B cell (primary cell): ENCODE data around the gene CCDC194. TPM values are rescaled to one million over a fixed set of nuclear protein-coding genes. Genes with fewer than 3 reads are reported as not detected.

Experiments
- ATAC-seq: fragments of 200-7000 bp; cut with Tn5 transposase; one replicate; pipeline ENCODE4 v1.10.0; 2021; ENCODE audit warnings: low read depth, mild to moderate bottlenecking, moderate number of reproducible peaks, moderate library complexity
- CTCF ChIA-PET: fragments of 350-600 bp; sonication (Branson Sonifier 250); formaldehyde crosslinking; loops from one replicate; lab custom pipeline; 2021; ENCODE audit warnings: antibody characterized with exemption, inconsistent platforms; lab: Charles Lee
- POLR2A ChIA-PET: fragments of 350-600 bp; sonication (Branson Sonifier 250); formaldehyde crosslinking; loops from one replicate; lab custom pipeline; 2021; ENCODE audit warnings: antibody characterized with exemption; lab: Charles Lee
- DNase-seq: peaks from one replicate; pipeline ENCODE4 v3.0.0; 2013
- H2AFZ ChIP-seq: 2 replicates; pipeline ENCODE4 v1.6.1; 2012; ENCODE audit warnings: mild to moderate bottlenecking, low read depth, low read length; ENCODE audit not compliant: insufficient read depth, poor library complexity, severe bottlenecking
- H3K27ac ChIP-seq, 2 donors: 1 replicate in 1 of 2; 2 replicates in 1 of 2; pipeline ENCODE4 v1.5.1; 2012 to 2013; ENCODE audit warnings: low read length in 2 of 2, mild to moderate bottlenecking in 2 of 2, moderate library complexity in 1 of 2
- H3K27me3 ChIP-seq, 4 experiments: fragments of 200-600 bp in 1 of 4; sonication (generic) in 1 of 4; replicated peaks in 1 of 4; 1 replicate in 2 of 4; 2 replicates in 2 of 4; pipeline versions ENCODE4 v1.6.1 to v1.7.0; 2013 to 2016; ENCODE audit warnings: low read length in 3 of 4, mild to moderate bottlenecking in 2 of 4, mixed read lengths in 1 of 4, moderate library complexity in 1 of 4; ENCODE audit not compliant: insufficient read depth in 4 of 4, control insufficient read depth in 3 of 4; ENCODE audit errors: control extremely low read depth in 1 of 4
- H3K36me3 ChIP-seq, 2 experiments: replicated peaks in 1 of 2; 1 replicate in 1 of 2; 2 replicates in 1 of 2; pipeline versions ENCODE4 v1.6.1 to v1.7.1; 2013; ENCODE audit warnings: low read length in 1 of 2; ENCODE audit not compliant: insufficient read depth in 2 of 2, control insufficient read depth in 1 of 2; ENCODE audit errors: control extremely low read depth in 1 of 2, extremely low read depth in 1 of 2
- H3K4me1 ChIP-seq, 2 donors: fragments of 200-600 bp in 1 of 2; sonication (generic) in 1 of 2; 1 replicate in 1 of 2; 2 replicates in 1 of 2; pipeline versions ENCODE4 v1.5.1 to v1.6.1; 2013 to 2017; ENCODE audit warnings: low read length in 2 of 2; ENCODE audit not compliant: control insufficient read depth in 2 of 2, insufficient read depth in 2 of 2
- H3K4me2 ChIP-seq: replicated peaks from 2 replicates; pipeline ENCODE3; 2012; ENCODE audit warnings: mild to moderate bottlenecking, low read depth, low read length; ENCODE audit not compliant: poor library complexity, severe bottlenecking
- H3K4me3 ChIP-seq, 5 experiments: fragments of 200-600 bp in 1 of 5; sonication (generic) in 1 of 5; 1 replicate in 3 of 5; 2 replicates in 2 of 5; pipeline versions ENCODE4 v1.5.1 to v1.7.0; 2011 to 2016; ENCODE audit warnings: low read length in 4 of 5, mild to moderate bottlenecking in 4 of 5, low read depth in 2 of 5, control low read depth in 1 of 5, moderate library complexity in 1 of 5; ENCODE audit not compliant: insufficient read depth in 1 of 5; ENCODE audit errors: control extremely low read depth in 1 of 5, extremely low read depth in 1 of 5
- H3K79me2 ChIP-seq: fragments of 200-600 bp; sonication (generic); one replicate; pipeline ENCODE4 v1.6.0; 2016; ENCODE audit warnings: low read length; ENCODE audit not compliant: control insufficient read depth, insufficient read depth
- H3K9ac ChIP-seq: fragments of 200-600 bp; sonication (generic); 2 replicates; pipeline ENCODE4 v1.6.1; 2017; ENCODE audit warnings: mild to moderate bottlenecking, low read length, moderate library complexity
- H3K9me3 ChIP-seq, 3 donors: one replicate each; pipeline versions ENCODE4 v1.6.1 to v1.7.1; 2013; ENCODE audit warnings: low read length in 2 of 3; ENCODE audit not compliant: control insufficient read depth in 2 of 3, insufficient read depth in 1 of 3; ENCODE audit errors: control extremely low read depth in 1 of 3
- H4K20me1 ChIP-seq: 2 replicates; pipeline ENCODE4 v1.6.0; 2012; ENCODE audit warnings: mild to moderate bottlenecking, low read length; ENCODE audit not compliant: insufficient read depth, control insufficient read depth, poor library complexity, severe bottlenecking
- H3K27ac Mint-ChIP-seq: one replicate; pipeline ENCODE4 v1.8.0; 2021; ENCODE audit warnings: mixed read lengths
- H3K27me3 Mint-ChIP-seq: one replicate; pipeline ENCODE4 v1.8.0; 2021; ENCODE audit warnings: mixed read lengths
- H3K4me1 Mint-ChIP-seq: one replicate; pipeline ENCODE4 v1.8.0; 2021; ENCODE audit warnings: mixed read lengths
- H3K4me3 Mint-ChIP-seq: one replicate; pipeline ENCODE4 v1.8.0; 2021; ENCODE audit warnings: mixed read lengths
- H3K9me3 Mint-ChIP-seq: one replicate; pipeline ENCODE4 v1.8.0; 2022; ENCODE audit warnings: mixed read lengths; ENCODE audit not compliant: insufficient read depth
- CTCF ChIP-seq: fragments of 200-600 bp; IDR thresholded peaks from one replicate; pipeline ENCODE4 v1.8.0; 2022; ENCODE audit warnings: antibody characterized with exemption, mild to moderate bottlenecking
- EZH2 ChIP-seq: IDR thresholded peaks from 2 replicates; pipeline ENCODE4 v1.6.1; 2012; ENCODE audit warnings: borderline replicate concordance, low read depth, mild to moderate bottlenecking, moderate library complexity, low read length; ENCODE audit not compliant: insufficient read depth, poor library complexity, severe bottlenecking
- WGBS: methylation state at CpG from one replicate; pipeline ENCODE4 v1.1.5; 2013; ENCODE audit warnings: missing lambda C conversion rate; ENCODE audit not compliant: insufficient coverage; 5-methylcytosine and 5-hydroxymethylcytosine counted together
- intact Hi-C: fragments of 100-400 bp; cut with micrococcal nuclease; formaldehyde crosslinking; loops from one replicate; pipeline ENCODE4 v1.10.0; 2022
- polyA plus RNA-seq: library from polyadenylated mRNA; depleted of rRNA; stranded (reverse); fragments of >200 nt; gene quantifications from 2 replicates; pipeline ENCODE4 v1.2.3, GENCODE V29; 2012
- total RNA-seq, 2 donors: library from RNA; stranded (reverse); fragments of 120-200 nt in 1 of 2; gene quantifications; 1 replicate in 1 of 2; 2 replicates in 1 of 2; pipeline versions ENCODE4 v1.2.3 to v1.2.4, GENCODE V29; 2013 to 2022

Gene CCDC194
- total and polyA plus RNA-seq, 2 donors (not counting 1 experiment from before 2014, with no cell fraction given) = 1.4 to 3.4 TPM

GRCh38 chr19:17401628-17402027, 7.6 kb upstream of the CCDC194 start:
- no peak overlapping the region for H3K9ac ChIP-seq
- H3K27ac ChIP-seq = no peak overlapping the region
- POLR2A ChIA-PET = no interaction called here
- no peak for ATAC-seq
- no peak for DNase-seq
- no peak overlapping the region for H3K27ac Mint-ChIP-seq
- no peaks in the 10 kb centered on the region for H3K27me3 ChIP-seq
- H3K4me3 ChIP-seq = no peak overlapping the region
- TF ChIP-seq EZH2 (no peak), CTCF (no peak)
- peaks cover 20 to 33% of the 10 kb centered on the region in 2 donors for H3K4me1 ChIP-seq
- H3K9me3 Mint-ChIP-seq = no peaks in the 10 kb centered on the region
- H4K20me1 ChIP-seq = peaks cover 24% of the 10 kb centered on the region
- no peaks in the 10 kb centered on the region for H3K27me3 Mint-ChIP-seq
- intact Hi-C loops = loop anchor here (10.0 kb wide), 1 partner anchor 153 kb away; the partner anchor contains the start of gene COLGALT1
- H3K4me2 ChIP-seq = no peak overlapping the region
- H3K36me3 ChIP-seq = peaks cover 0 to 19% of the 10 kb centered on the region in 2 experiments
- 88% methylated on average over 5 of the region's 6 CpGs for WGBS
- no peak overlapping the region for H2AFZ ChIP-seq
- H3K4me1 Mint-ChIP-seq = peaks cover 27% of the 10 kb centered on the region
- H3K9me3 ChIP-seq = no peaks in the 10 kb centered on the region
- no peak overlapping the region for H3K4me3 Mint-ChIP-seq
- CTCF ChIA-PET = interaction anchor here (0.6 kb wide), 1 partner anchor 56 kb away, joined by 3 read pairs; no protein-coding TSS in a partner anchor
- H3K79me2 ChIP-seq = peaks cover 35% of the 10 kb centered on the region

DNA sequence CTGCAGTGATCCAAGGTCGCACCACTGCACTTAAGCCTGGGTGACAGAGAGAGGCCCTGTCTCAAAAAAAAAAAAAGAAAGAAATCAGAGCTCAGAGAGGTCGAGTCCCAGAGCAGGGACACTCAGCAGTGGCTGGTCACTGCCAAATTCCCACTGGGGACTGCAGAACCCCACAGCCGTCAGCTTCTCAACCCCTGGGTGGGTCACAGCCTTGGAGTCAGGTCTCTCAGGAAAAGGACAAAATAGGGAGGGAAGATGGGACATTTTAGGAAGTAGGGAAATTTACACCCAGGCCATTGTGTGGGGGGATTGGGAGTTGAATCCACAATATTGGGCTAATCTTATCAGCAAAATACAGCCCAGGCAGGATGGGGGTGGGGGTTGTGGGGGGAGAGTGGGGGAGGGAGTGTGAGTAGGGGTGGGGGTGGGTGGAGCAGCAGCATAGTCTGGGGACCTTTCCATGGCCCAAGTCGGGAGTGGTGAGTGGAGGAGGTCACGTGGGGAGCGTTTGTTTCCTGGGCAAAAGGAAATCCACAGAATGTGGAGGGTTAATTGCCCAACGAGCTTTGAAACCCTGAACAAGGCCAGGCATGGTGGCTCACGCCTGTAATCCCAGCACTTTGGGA, 5.0 kb upstream of the CCDC194 start:
- intact Hi-C loops = no loop called here
- Histone ChIP-seq H3K4me1 (peaks cover 9 to 17% of the 10 kb centered on the region in 2 donors), H2AFZ (no peak overlapping the region), H3K9ac (no peak overlapping the region), H3K4me2 (no peak overlapping the region), H3K36me3 (peaks cover 0 to 19% of the 10 kb centered on the region in 2 experiments), H3K27ac (no peak overlapping the region), H3K79me2 (peaks cover 11% of the 10 kb centered on the region), H3K4me3 (no peak overlapping the region), H3K27me3 (no peaks in the 10 kb centered on the region), H3K9me3 (no peaks in the 10 kb centered on the region), H4K20me1 (peaks cover 17% of the 10 kb centered on the region)
- no peak for DNase-seq
- H3K27me3 Mint-ChIP-seq = no peaks in the 10 kb centered on the region
- peaks cover 14% of the 10 kb centered on the region for H3K4me1 Mint-ChIP-seq
- 77% methylated on average over 8 of the region's 8 CpGs for WGBS
- no peak for ATAC-seq
- no peak for TF ChIP-seq EZH2
- TF ChIP-seq CTCF = no peak
- POLR2A ChIA-PET = no interaction called here
- no peaks in the 10 kb centered on the region for H3K9me3 Mint-ChIP-seq
- no peak overlapping the region for H3K27ac Mint-ChIP-seq
- H3K4me3 Mint-ChIP-seq = no peak overlapping the region
- CTCF ChIA-PET = interaction anchor here (1.7 kb wide), 1 partner anchor 10 kb away, joined by 7 read pairs; no protein-coding TSS in a partner anchor
